GM12878 (cell line): Measurements from ENCODE around the gene PTCD2. TPM values are rescaled to one million over a fixed set of nuclear protein-coding genes. Genes with fewer than 3 reads are reported as not detected.

Experiments used
- ATAC-seq: fragments of 200-7000 bp; cut with Tn5 transposase; 3 replicates; pipeline ENCODE4 v1.9.1; 2020; ENCODE audit warnings: mild to moderate bottlenecking, moderate library complexity
- BruUV-seq: library from RNA; stranded (reverse); fragments of 400-500 nt; replicated peaks from 2 replicates; lab custom pipeline; 2021; lab: Mats Ljungman, UMichigan
- CTCF ChIA-PET: fragments of 300-600 bp; sonication (Branson Sonifier 250); formaldehyde crosslinking; extraction: SDS; loops from one replicate; lab custom pipeline; 2021; ENCODE audit warnings: inconsistent platforms; lab: Yijun Ruan, JAX
- POLR2A ChIA-PET: fragments of 350-600 bp; formaldehyde crosslinking; extraction: SDS; loops from one replicate; lab custom pipeline; 2021; ENCODE audit warnings: inconsistent platforms; lab: Charles Lee
- RAD21 ChIA-PET: fragments of 300-600 bp; sonication (Branson Sonifier 250); formaldehyde crosslinking; loops from one replicate; lab custom pipeline; 2023; ENCODE audit warnings: antibody characterized with exemption; ENCODE audit not compliant: unreplicated experiment; lab: Charles Lee
- SMC1A ChIA-PET: fragments of 300-600 bp; sonication (Branson Sonifier 250); formaldehyde crosslinking; loops from one replicate; lab custom pipeline; 2023; ENCODE audit not compliant: unreplicated experiment, uncharacterized antibody; lab: Charles Lee
- DNase-seq: peaks from one replicate; pipeline ENCODE4 v3.0.0-alpha.2; 2011; ENCODE audit warnings: low read depth, low spot score
- FAIRE-seq: peaks from 3 replicates; lab custom pipeline; 2011; peaks lifted over from hg19 to GRCh38; lab: Jason Lieb, UNC
- H2AFZ ChIP-seq: 2 replicates; pipeline ENCODE4 v1.6.0; 2011; ENCODE audit warnings: low read depth, low read length, control low read depth; ENCODE audit not compliant: control insufficient read depth
- H3K27ac ChIP-seq: 2 replicates; pipeline ENCODE4 v1.5.1; 2011; ENCODE audit warnings: control low read depth; ENCODE audit not compliant: control insufficient read depth, insufficient read depth
- H3K27me3 ChIP-seq, 2 experiments: replicated peaks in 1 of 2; 2 replicates each; pipeline versions ENCODE4 v1.6.0 to v1.6.1; 2011; ENCODE audit warnings: low read length in 1 of 2; ENCODE audit not compliant: control insufficient read depth in 2 of 2, insufficient read depth in 2 of 2
- H3K36me3 ChIP-seq, 2 experiments: 2 replicates each; pipeline ENCODE4 v1.5.1; 2011; ENCODE audit warnings: low read length in 1 of 2; ENCODE audit not compliant: control insufficient read depth in 2 of 2, insufficient read depth in 2 of 2
- H3K4me1 ChIP-seq: 2 replicates; pipeline ENCODE4 v1.6.1; 2011; ENCODE audit warnings: mild to moderate bottlenecking, low read length, moderate library complexity, mixed read lengths; ENCODE audit not compliant: control insufficient read depth, insufficient read depth
- H3K4me2 ChIP-seq: 2 replicates; pipeline ENCODE4 v1.6.0; 2011; ENCODE audit warnings: control low read depth; ENCODE audit not compliant: control insufficient read depth, insufficient read depth
- H3K4me3 ChIP-seq: fragments of 200-600 bp; sonication (generic); 2 replicates; pipeline ENCODE4 v1.5.1; 2016
- H3K79me2 ChIP-seq: 2 replicates; pipeline ENCODE4 v1.6.0; 2011; ENCODE audit warnings: low read length; ENCODE audit not compliant: control insufficient read depth, insufficient read depth
- H3K9ac ChIP-seq: 2 replicates; pipeline ENCODE4 v1.8.0; 2011; ENCODE audit warnings: low read length, control low read depth, mixed read lengths; ENCODE audit not compliant: control insufficient read depth, insufficient read depth
- H3K9me3 ChIP-seq: replicated peaks from 3 replicates; pipeline ENCODE4 v1.5.1; 2011; ENCODE audit warnings: mild to moderate bottlenecking, low read length; ENCODE audit not compliant: control insufficient read depth, insufficient read depth
- H4K20me1 ChIP-seq: 2 replicates; pipeline ENCODE4 v1.6.0; 2011; ENCODE audit not compliant: control insufficient read depth, insufficient read depth
- ATF3 ChIP-seq: IDR thresholded peaks from 2 replicates; pipeline ENCODE4 v1.6.1; 2011; ENCODE audit warnings: low read depth, mild to moderate bottlenecking, low read length, moderate library complexity, borderline replicate concordance; ENCODE audit errors: extremely low read depth
- ATF7 ChIP-seq: fragments of 450-650 bp; IDR thresholded peaks from 2 replicates; pipeline ENCODE4 v1.6.1; 2016; ENCODE audit warnings: low read depth, mild to moderate bottlenecking
- BACH1 ChIP-seq: fragments of 450-650 bp; IDR thresholded peaks from 2 replicates; pipeline ENCODE4 v1.6.1; 2017; ENCODE audit warnings: mild to moderate bottlenecking, borderline replicate concordance
- BCL11A ChIP-seq: IDR thresholded peaks from 2 replicates; pipeline ENCODE4 v1.6.1; 2011; ENCODE audit warnings: low read depth, low read length
- CEBPB ChIP-seq, 2 experiments: fragments of 150-350 bp in 1 of 2; IDR thresholded peaks; 2 replicates each; pipeline ENCODE4 v1.6.1; 2012 to 2014; ENCODE audit warnings: low read depth in 2 of 2, low read length in 2 of 2, borderline replicate concordance in 1 of 2, inconsistent platforms in 1 of 2
- CHD1 ChIP-seq: IDR thresholded peaks from 2 replicates; pipeline ENCODE4 v1.6.1; 2012; ENCODE audit warnings: low read depth, low read length, improper control_type of control experiment
- CREB1 ChIP-seq: IDR thresholded peaks from 2 replicates; pipeline ENCODE4 v1.6.1; 2012; ENCODE audit warnings: low read depth, mild to moderate bottlenecking, inconsistent platforms
- E2F4 ChIP-seq: IDR thresholded peaks from 2 replicates; pipeline ENCODE4 v1.6.1; 2012; ENCODE audit warnings: low read depth, low read length, improper control_type of control experiment
- EP300 ChIP-seq, 2 experiments: fragments of 150-350 bp in 1 of 2; IDR thresholded peaks; 2 replicates each; pipeline ENCODE4 v1.6.1; 2011 to 2012; ENCODE audit warnings: low read depth in 2 of 2, low read length in 2 of 2, borderline replicate concordance in 1 of 2, improper control_type of control experiment in 1 of 2, inconsistent platforms in 1 of 2; ENCODE audit not compliant: control insufficient read depth in 1 of 2
- FOXK2 ChIP-seq: fragments of 450-650 bp; IDR thresholded peaks from 2 replicates; pipeline ENCODE4 v1.6.1; 2017; ENCODE audit warnings: mild to moderate bottlenecking, moderate library complexity
- KLF5 ChIP-seq: fragments of 450-650 bp; IDR thresholded peaks from 2 replicates; pipeline ENCODE4 v1.6.1; 2014; ENCODE audit warnings: mild to moderate bottlenecking; ENCODE audit not compliant: partially characterized antibody
- MYC ChIP-seq: IDR thresholded peaks from 2 replicates; pipeline ENCODE4 v1.6.1; 2011; ENCODE audit warnings: mild to moderate bottlenecking, low read length, moderate library complexity, inconsistent platforms; ENCODE audit not compliant: insufficient read depth, insufficient replicate concordance, insufficient read length, severe bottlenecking
- NRF1 ChIP-seq: conservative IDR thresholded peaks from 2 replicates; pipeline ENCODE4 v1.6.1; 2011; ENCODE audit warnings: mild to moderate bottlenecking, low read depth, low read length, improper control_type of control experiment
- PML ChIP-seq: IDR thresholded peaks from 2 replicates; pipeline ENCODE4 v1.6.1; 2012; ENCODE audit warnings: low read length, inconsistent platforms
- RUNX3 ChIP-seq: IDR thresholded peaks from 2 replicates; pipeline ENCODE4 v1.6.1; 2012; ENCODE audit warnings: low read length, inconsistent platforms
- SMAD5 ChIP-seq: IDR thresholded peaks from 2 replicates; pipeline ENCODE4 v1.6.1; 2016; ENCODE audit warnings: antibody characterized with exemption, low read depth
- SMC3 ChIP-seq: IDR thresholded peaks from 2 replicates; pipeline ENCODE4 v1.6.1; 2011; ENCODE audit warnings: low read length, improper control_type of control experiment, borderline replicate concordance
- SREBF2 ChIP-seq: IDR thresholded peaks from 2 replicates; pipeline ENCODE4 v1.6.1; 2012; ENCODE audit warnings: mild to moderate bottlenecking, low read length
- TBL1XR1 ChIP-seq: IDR thresholded peaks from 2 replicates; pipeline ENCODE4 v1.6.1; 2012; ENCODE audit warnings: low read depth, low read length, improper control_type of control experiment
- USF2 ChIP-seq: IDR thresholded peaks from 2 replicates; pipeline ENCODE4 v1.6.1; 2011; ENCODE audit warnings: low read depth, low read length, improper control_type of control experiment, borderline replicate concordance
- YBX1 ChIP-seq: fragments of 450-650 bp; IDR thresholded peaks from 2 replicates; pipeline ENCODE4 v1.6.1; 2016; ENCODE audit warnings: antibody characterized with exemption
- ZNF217 ChIP-seq: fragments of 450-650 bp; IDR thresholded peaks from 2 replicates; pipeline ENCODE4 v1.6.1; 2017; ENCODE audit warnings: antibody characterized with exemption, mild to moderate bottlenecking
- ZNF274 ChIP-seq: IDR thresholded peaks from one replicate; pipeline ENCODE4 v1.8.0; 2011; ENCODE audit not compliant: insufficient read length, insufficient read depth
- WGBS: methylation state at CpG from one replicate; pipeline ENCODE4 v1.1.6; 2016; ENCODE audit warnings: low lambda C conversion rate; ENCODE audit not compliant: insufficient replicate concordance, insufficient coverage; ENCODE audit errors: missing lambda C conversion rate; 5-methylcytosine and 5-hydroxymethylcytosine counted together
- in situ Hi-C: fragments of 300-500 bp; cut with MboI; formaldehyde crosslinking; loops from 9 replicates; pipeline ENCODE4 v1.14.3; 2018; ENCODE audit warnings: mixed read lengths
- intact Hi-C: fragments of 100-400 bp; cut with micrococcal nuclease; formaldehyde crosslinking; loops from one replicate; pipeline ENCODE4 v1.14.2; 2022; ENCODE audit not compliant: unreplicated experiment
- polyA plus RNA-seq, 11 experiments: library from polyadenylated mRNA; depleted of rRNA in 4 of 11; unstranded in 6 of 11; stranded (reverse) in 5 of 11; fragments of >200 nt; fragmentation: Nextera tagmentation in 4 of 11; fragmentation: Illumina TruSeq in 1 of 11; extraction: Ambion mirVana in 4 of 11; extraction: Trizol in 1 of 11; gene quantifications; 1 replicate in 1 of 11; 2 replicates in 10 of 11; pipeline versions ENCODE4 v1.2.1 to v1.2.3, GENCODE V29; 2011 to 2016; ENCODE audit warnings: inconsistent platforms in 2 of 11, missing spikeins in 2 of 11, low read depth in 1 of 11
- total RNA-seq, 4 experiments: library from RNA; depleted of rRNA in 3 of 4; stranded (reverse); fragments of >200 nt in 3 of 4; fragmentation: Illumina TruSeq in 1 of 4; extraction: Trizol in 1 of 4; gene quantifications; 2 replicates each; pipeline versions ENCODE4 v1.2.1 to v1.2.3, GENCODE V29; 2013 to 2021

PTCD2 gene
- total and polyA plus RNA-seq, 10 of the 15 experiments (the other 5 are each of a cell fraction or from before 2014, with no cell fraction given), result 8.7 to 15.0 (median 11.9) TPM

- TF ChIP-seq USF2 (no peak), EP300 (IDR thresholded peaks at IDR 0.05; ENCODE audit: borderline replicate concordance in 1 of 2, control insufficient read depth in 1 of 2, low read depth in 2 of 2, low read length in 2 of 2) (no peak), TBL1XR1 (no peak), ATF7 (no peak)
These were observed 31.2 kb downstream of the PTCD2 start (continued) for GRCh38 chr5:72351376-72351775.

- SMC1A ChIA-PET, result no interaction called here
- Histone ChIP-seq H3K4me2 (no peak overlapping the region), H2AFZ (no peak overlapping the region), H3K9me3 (no peaks in the 10 kb centered on the region), H3K4me3 (no peak overlapping the region), H3K36me3 (no peaks in the 10 kb centered on the region; a peak in 1 of 4 replicates), H3K27ac (no peak overlapping the region)
- no peak for FAIRE-seq
- no peak for ATAC-seq
- TF ChIP-seq E2F4 (no peak), SMAD5 (no peak), BACH1 (no peak), PML (no peak), KLF5 (no peak), YBX1 (no peak), CEBPB (IDR thresholded peaks at IDR 0.05; ENCODE audit: borderline replicate concordance in 1 of 2, low read depth in 2 of 2, low read length in 2 of 2) (no peak), ZNF217 (no peak), RUNX3 (no peak), CREB1 (no peak), ATF3 (no peak), SREBF2 (no peak), NRF1 (no peak), MYC (no peak), SMC3 (no peak), CHD1 (no peak), BCL11A (no peak), ZNF274 (no peak), FOXK2 (no peak)
- TF ChIP-seq, all 136 proteins: peak for 0
- H3K4me1 ChIP-seq, result peaks cover 14% of the 10 kb centered on the region
- no peak overlapping the region for H3K9ac ChIP-seq
- ChIA-PET CTCF (no interaction called here), POLR2A (no interaction called here), RAD21 (no interaction called here)
- no peaks in the 10 kb centered on the region for H4K20me1 ChIP-seq
- H3K27me3 ChIP-seq, result no peaks in the 10 kb centered on the region
- DNase-seq, result no peak
- intact Hi-C loops (no loop called here), in situ Hi-C loops (no loop called here)
- H3K79me2 ChIP-seq, result no peaks in the 10 kb centered on the region
- no TSS peak for BruUV-seq
- 96% methylated on average over 1 of the region's 1 CpG for WGBS
These were observed 32.4 kb downstream of the PTCD2 start for GRCh38 chr5:72352616-72353015.
